H9 (cell line): ENCODE results near the gene TAF1C. TPM values are rescaled to one million over a fixed set of nuclear protein-coding genes. Genes with fewer than 3 reads are reported as not detected.

Source experiments
- DNase-seq: peaks from one replicate; pipeline ENCODE4 v3.0.0-alpha.2; 2017
- H2AFZ ChIP-seq: one replicate; pipeline ENCODE4 v1.6.1; 2013; ENCODE audit warnings: mild to moderate bottlenecking, low read length, control low read depth, moderate library complexity
- H2AK5ac ChIP-seq: 2 replicates; pipeline ENCODE4 v1.6.1; 2013; ENCODE audit warnings: low read length, control low read depth, mixed read lengths; ENCODE audit not compliant: insufficient read length
- H2BK120ac ChIP-seq: one replicate; pipeline ENCODE4 v1.6.1; 2013; ENCODE audit warnings: low read depth, mild to moderate bottlenecking, low read length, control low read depth, inconsistent platforms; ENCODE audit not compliant: poor library complexity, severe bottlenecking
- H2BK12ac ChIP-seq: 2 replicates; pipeline ENCODE4 v1.6.1; 2013; ENCODE audit warnings: low read length, control low read depth, mixed read lengths, low read depth; ENCODE audit not compliant: insufficient read length
- H2BK15ac ChIP-seq: 2 replicates; pipeline ENCODE4 v1.6.1; 2013; ENCODE audit warnings: low read depth, low read length, control low read depth
- H2BK20ac ChIP-seq: one replicate; pipeline ENCODE4 v1.6.1; 2013; ENCODE audit warnings: low read depth, mild to moderate bottlenecking, low read length, control low read depth, inconsistent platforms; ENCODE audit not compliant: poor library complexity, severe bottlenecking
- H2BK5ac ChIP-seq: 2 replicates; pipeline ENCODE4 v1.6.1; 2013; ENCODE audit warnings: low read length, control low read depth, mixed read lengths; ENCODE audit not compliant: insufficient read length
- H3K14ac ChIP-seq: 2 replicates; pipeline ENCODE4 v1.6.1; 2013; ENCODE audit warnings: low read length, control low read depth; ENCODE audit not compliant: insufficient read depth
- H3K18ac ChIP-seq: 2 replicates; pipeline ENCODE4 v1.6.1; 2013; ENCODE audit warnings: low read depth, mild to moderate bottlenecking, mixed read lengths, low read length, control low read depth; ENCODE audit not compliant: insufficient read length
- H3K23ac ChIP-seq: 2 replicates; pipeline ENCODE4 v1.6.1; 2013; ENCODE audit warnings: low read length, control low read depth, mixed read lengths, low read depth; ENCODE audit not compliant: insufficient read length
- H3K23me2 ChIP-seq: 2 replicates; pipeline ENCODE4 v1.6.1; 2013; ENCODE audit warnings: low read depth, mild to moderate bottlenecking, mixed read lengths, low read length, control low read depth; ENCODE audit not compliant: insufficient read length, poor library complexity, severe bottlenecking
- H3K27ac ChIP-seq: 2 replicates; pipeline ENCODE4 v1.5.1; 2013; ENCODE audit warnings: low read length, control low read depth, mixed read lengths, low read depth; ENCODE audit not compliant: insufficient read length
- H3K27me3 ChIP-seq: 2 replicates; pipeline ENCODE4 v1.6.1; 2013; ENCODE audit warnings: low read length, control low read depth, inconsistent platforms; ENCODE audit not compliant: insufficient read depth
- H3K4ac ChIP-seq: 2 replicates; pipeline ENCODE4 v1.6.1; 2013; ENCODE audit warnings: low read depth, mild to moderate bottlenecking, control low read depth, inconsistent platforms, low read length, moderate library complexity
- H3K4me1 ChIP-seq: 2 replicates; pipeline ENCODE4 v1.6.1; 2013; ENCODE audit warnings: low read length, control low read depth, inconsistent platforms; ENCODE audit not compliant: insufficient read depth
- H3K4me2 ChIP-seq: 2 replicates; pipeline ENCODE4 v1.6.1; 2013; ENCODE audit warnings: low read length, control low read depth, mixed read lengths; ENCODE audit not compliant: insufficient read length, insufficient read depth
- H3K56ac ChIP-seq: 2 replicates; pipeline ENCODE4 v1.6.1; 2013; ENCODE audit warnings: low read depth, mild to moderate bottlenecking, mixed read lengths, low read length, control low read depth; ENCODE audit not compliant: insufficient read length
- H3K79me1 ChIP-seq: 2 replicates; pipeline ENCODE4 v1.6.1; 2013; ENCODE audit warnings: low read depth, mild to moderate bottlenecking, moderate library complexity, low read length, control low read depth, inconsistent platforms; ENCODE audit not compliant: insufficient read depth, poor library complexity, severe bottlenecking
- H3K79me2 ChIP-seq: 2 replicates; pipeline ENCODE4 v1.6.1; 2013; ENCODE audit warnings: low read length, control low read depth, inconsistent platforms; ENCODE audit not compliant: insufficient read depth
- H3K9ac ChIP-seq: 2 replicates; pipeline ENCODE4 v1.6.1; 2013; ENCODE audit warnings: low read length, control low read depth, mixed read lengths; ENCODE audit not compliant: insufficient read length; ENCODE audit errors: extremely low read depth
- H3K9me3 ChIP-seq: one replicate; pipeline ENCODE4 v1.6.1; 2013; ENCODE audit warnings: low read depth, low read length, inconsistent platforms; ENCODE audit not compliant: control insufficient read depth
- H3T11ph ChIP-seq: one replicate; pipeline ENCODE4 v1.6.1; 2013; ENCODE audit warnings: mild to moderate bottlenecking, low read length, control low read depth, inconsistent platforms
- H4K20me1 ChIP-seq: one replicate; pipeline ENCODE4 v1.6.1; 2013; ENCODE audit not compliant: control insufficient read depth, insufficient read length, insufficient read depth
- H4K5ac ChIP-seq: 2 replicates; pipeline ENCODE4 v1.6.1; 2013; ENCODE audit warnings: low read depth, mild to moderate bottlenecking, mixed read lengths, low read length, control low read depth; ENCODE audit not compliant: insufficient read length
- H4K8ac ChIP-seq: replicated peaks from 2 replicates; pipeline ENCODE4 v1.6.1; 2013; ENCODE audit warnings: low read length, control low read depth, mixed read lengths, low read depth; ENCODE audit not compliant: insufficient read length
- H4K91ac ChIP-seq: 2 replicates; pipeline ENCODE4 v1.6.1; 2013; ENCODE audit warnings: low read depth, mild to moderate bottlenecking, moderate library complexity, mixed read lengths, low read length, control low read depth; ENCODE audit not compliant: insufficient read length
- H3K27ac Mint-ChIP-seq, 3 experiments: 2 replicates in 2 of 3; 3 replicates in 1 of 3; pipeline ENCODE4 v1.8.0; 2020 to 2021; ENCODE audit warnings: mixed read lengths in 3 of 3, mild to moderate bottlenecking in 1 of 3, moderate library complexity in 1 of 3
- H3K27me3 Mint-ChIP-seq: 2 replicates; pipeline ENCODE4 v1.8.0; 2021; ENCODE audit warnings: low read depth, mild to moderate bottlenecking, moderate library complexity, mixed read lengths
- H3K36me3 Mint-ChIP-seq, 3 experiments: 2 replicates in 2 of 3; 3 replicates in 1 of 3; pipeline ENCODE4 v1.8.0; 2020 to 2021; ENCODE audit warnings: low read depth in 3 of 3, mixed read lengths in 3 of 3; ENCODE audit not compliant: insufficient read depth in 1 of 3
- H3K4me1 Mint-ChIP-seq, 2 experiments: 2 replicates each; pipeline ENCODE4 v1.8.0; 2020; ENCODE audit warnings: mixed read lengths in 2 of 2
- H3K4me3 Mint-ChIP-seq, 2 experiments: 2 replicates in 1 of 2; 3 replicates in 1 of 2; pipeline ENCODE4 v1.8.0; 2020 to 2021; ENCODE audit warnings: mild to moderate bottlenecking in 2 of 2, mixed read lengths in 2 of 2, moderate library complexity in 1 of 2
- H3K9me3 Mint-ChIP-seq, 2 experiments: 2 replicates in 1 of 2; 3 replicates in 1 of 2; pipeline ENCODE4 v1.8.0; 2020; ENCODE audit warnings: mild to moderate bottlenecking in 2 of 2, mixed read lengths in 2 of 2, moderate library complexity in 1 of 2
- CTCF ChIP-seq: fragments of 200-600 bp; sonication (generic); conservative IDR thresholded peaks from 3 replicates; pipeline ENCODE4 v1.8.0; 2021; ENCODE audit warnings: antibody characterized with exemption, mild to moderate bottlenecking
- WGBS: extraction: QIAGEN DNeasy Blood & Tissue Kit; methylation state at CpG from one replicate; pipeline ENCODE4 v1.1.7; 2013; ENCODE audit warnings: missing lambda C conversion rate, low lambda C conversion rate, mixed read lengths; ENCODE audit not compliant: insufficient read length; ENCODE audit errors: extremely low coverage; 5-methylcytosine and 5-hydroxymethylcytosine counted together
- total RNA-seq: library from RNA; stranded (reverse); gene quantifications from 2 replicates; pipeline ENCODE4 v1.2.1, GENCODE V29; 2021

The TAF1C gene
- total RNA-seq, 1 experiment from 2014 or later: 78.6 TPM

- Histone ChIP-seq H3K9ac (no peak overlapping the region), H3K23ac (no peak overlapping the region), H2BK5ac (no peak overlapping the region), H3K14ac (no peak overlapping the region), H2BK120ac (no peak overlapping the region), H3K4ac (no peak overlapping the region), H4K20me1 (no peaks in the 10 kb centered on the region), H3K79me1 (no peaks in the 10 kb centered on the region), H2AK5ac (no peak overlapping the region), H3K56ac (no peak overlapping the region), H3K18ac (no peak overlapping the region), H2BK20ac (no peak overlapping the region), H3T11ph (no peak overlapping the region), H3K4me2 (no peak overlapping the region), H3K79me2 (no peaks in the 10 kb centered on the region), H3K27ac (no peak overlapping the region), H4K8ac (no peak overlapping the region), H4K91ac (no peak overlapping the region), H2BK12ac (no peak overlapping the region), H3K23me2 (no peaks in the 10 kb centered on the region), H2BK15ac (no peak overlapping the region), H3K4me1 (no peaks in the 10 kb centered on the region; the same call in 1 of the 2 replicates), H4K5ac (no peak overlapping the region), H2AFZ (no peak overlapping the region), H3K27me3 (no peaks in the 10 kb centered on the region), H3K9me3 (no peaks in the 10 kb centered on the region)
- Mint-ChIP-seq H3K4me1 (peaks cover 6 to 31% of the 10 kb centered on the region in 2 experiments; a peak in 3 of 4 replicates), H3K36me3 (no peaks in the 10 kb centered on the region), H3K27ac (no peak overlapping the region), H3K9me3 (no peaks in the 10 kb centered on the region; a peak in 1 of 5 replicates), H3K27me3 (peaks cover 4% of the 10 kb centered on the region; the same call in 1 of the 2 replicates), H3K4me3 (no peak overlapping the region)
- TF ChIP-seq CTCF: no peak
- no CpG with 5 or more reads among the region's 38 CpGs for WGBS
- no peak for DNase-seq
Measured at GRCh38 chr16:84195201-84196093, 8.6 kb upstream of the TAF1C start.
